CD4-positive, alpha-beta T cell treated with Interferon alpha-2 for 1 hour (primary cell): ENCODE results near the gene CAMK2D.
A peak's percentile ranks its signal among the peaks of the same experiment; 100 is the strongest.

ENCODE experiments used
- DNase-seq, 2 donors: peaks; one replicate each; pipeline ENCODE4 v3.0.0-alpha.2; 2020 to 2022

Gene CAMK2D

GRCh38 chr4:113677325-113677724 is 84.2 kb downstream of the CAMK2D start:
- DNase-seq, result peak in 1 of 2 donors; percentile 50

- no peak for DNase-seq
Observed at GRCh38 chr4:113675731-113676697, 85.5 kb downstream of the CAMK2D start.

GRCh38 chr4:113674733-113675132 is 86.8 kb downstream of the CAMK2D start:
- DNase-seq, result no peak

- DNase-seq, result no peak
Observed at GRCh38 chr4:113674251-113674650, 87.3 kb downstream of the CAMK2D start.

GRCh38 chr4:113673450-113673849 is 88.1 kb downstream of the CAMK2D start:
- DNase-seq, result peak; percentile 3 to 25

- DNase-seq, result no peak
Observed at GRCh38 chr4:113666386-113667114, 95.0 kb downstream of the CAMK2D start.

- DNase-seq, result no peak
Observed at GRCh38 chr4:113665036-113665435, 96.5 kb downstream of the CAMK2D start.

GRCh38 chr4:113662581-113662980 is 99.0 kb downstream of the CAMK2D start:
- DNase-seq, result no peak

- DNase-seq, result no peak
Observed at GRCh38 chr4:113659127-113659526, 102.4 kb downstream of the CAMK2D start.

- no peak for DNase-seq
Observed at GRCh38 chr4:113657586-113658233, 103.8 kb downstream of the CAMK2D start.

GRCh38 chr4:113653871-113654270 is 107.7 kb downstream of the CAMK2D start:
- DNase-seq, result no peak

GRCh38 chr4:113646442-113646822 is 115.1 kb downstream of the CAMK2D start:
- DNase-seq, result no peak

GRCh38 chr4:113645771-113646441 is 115.6 kb downstream of the CAMK2D start:
- DNase-seq, result no peak

- DNase-seq, result no peak
Observed at GRCh38 chr4:113645288-113645687, 116.2 kb downstream of the CAMK2D start.

GRCh38 chr4:113644398-113644797 is 117.1 kb downstream of the CAMK2D start:
- DNase-seq, result no peak

- DNase-seq, result no peak
Observed at GRCh38 chr4:113643505-113643904, 118.0 kb downstream of the CAMK2D start.

- no peak for DNase-seq
Observed at GRCh38 chr4:113641025-113641431, 120.5 kb downstream of the CAMK2D start.

- DNase-seq, result no peak
Observed at GRCh38 chr4:113639326-113639725, 122.2 kb downstream of the CAMK2D start.

GRCh38 chr4:113638562-113638832 is 123.0 kb downstream of the CAMK2D start:
- DNase-seq, result no peak

- no peak for DNase-seq
Observed at GRCh38 chr4:113637823-113638561, 123.5 kb downstream of the CAMK2D start.

GRCh38 chr4:113637363-113637762 is 124.2 kb downstream of the CAMK2D start:
- peak in 1 of 2 donors; percentile 16 for DNase-seq

- peak; percentile 54 to 83 for DNase-seq
Observed at GRCh38 chr4:113636877-113637276, 124.7 kb downstream of the CAMK2D start.
